Lower leg skin (tissue), 3 donors: Measurements from ENCODE around the gene DCBLD1.

ENCODE experiments used
- CTCF ChIP-seq, 3 donors: fragments of 450-650 bp; IDR thresholded peaks; one replicate each; pipeline ENCODE4 v1.5.1; 2016; ENCODE audit warnings: antibody characterized with exemption in 3 of 3, mild to moderate bottlenecking in 3 of 3, moderate library complexity in 2 of 3
- POLR2A ChIP-seq, 2 donors: fragments of 450-650 bp; IDR thresholded peaks; one replicate each; pipeline ENCODE4 v1.6.1; 2016 to 2017; ENCODE audit warnings: antibody characterized with exemption in 2 of 2, mild to moderate bottlenecking in 1 of 2, moderate library complexity in 1 of 2

- no peak for TF ChIP-seq POLR2A (IDR thresholded peaks at IDR 0.05)
- TF ChIP-seq CTCF (IDR thresholded peaks at IDR 0.05): no peak
Measured at GRCh38 chr6:117446861-117447260, 35.6 kb upstream of the DCBLD1 start.
